ENCODE measurements around the gene DLL3. TPM values are rescaled to one million over a fixed set of nuclear protein-coding genes. Genes with fewer than 3 reads are reported as not detected.
"Not testable (repeated sequence)": the region's sequence is repeated elsewhere in the genome, so short reads cannot be mapped to it uniquely, and the experiment has no call there.

The DLL3 gene
- polyA plus RNA-seq, 1 donor = 0.90 TPM

GRCh38 chr19:39471756-39472536 is 26.8 kb upstream of the DLL3 start:
- WGBS (ENCODE audit: insufficient coverage, low lambda C conversion rate) = 100% methylated on average over 2 of the region's 8 CpGs
- H3K36me3 ChIP-seq (ENCODE audit: control insufficient read depth, insufficient read depth, low read length) = peaks cover 93% of the 10 kb centered on the region
- H3K4me3 ChIP-seq (ENCODE audit: low read length) = no peak overlapping the region
- DNase-seq = no peak
- no peaks in the 10 kb centered on the region for H3K4me1 ChIP-seq (ENCODE audit: control insufficient read depth, insufficient read depth, low read length)
- H3K9me3 ChIP-seq (ENCODE audit: control insufficient read depth, low read depth, low read length) = no peaks in the 10 kb centered on the region
- no peaks in the 10 kb centered on the region for H3K27me3 ChIP-seq (ENCODE audit: control insufficient read depth, insufficient read depth, low read length)
- H3K27ac ChIP-seq (ENCODE audit: low read length) = no peak overlapping the region

- Histone ChIP-seq H3K27ac (ENCODE audit: low read length) (no peak overlapping the region), H3K36me3 (ENCODE audit: control insufficient read depth, insufficient read depth, low read length) (peaks cover 83% of the 10 kb centered on the region), H3K27me3 (ENCODE audit: control insufficient read depth, insufficient read depth, low read length) (no peaks in the 10 kb centered on the region), H3K4me3 (ENCODE audit: low read length) (no peak overlapping the region), H3K9me3 (ENCODE audit: control insufficient read depth, low read depth, low read length) (no peaks in the 10 kb centered on the region), H3K4me1 (ENCODE audit: control insufficient read depth, insufficient read depth, low read length) (no peaks in the 10 kb centered on the region)
- no peak for DNase-seq
- no CpG with 5 or more reads among the region's 32 CpGs for WGBS (ENCODE audit: insufficient coverage, low lambda C conversion rate)
Observed at GRCh38 chr19:39472746-39473442, 25.9 kb upstream of the DLL3 start.

- no peak overlapping the region for H3K27ac ChIP-seq (ENCODE audit: low read length)
Observed at GRCh38 chr19:39473443-39473960, 25.2 kb upstream of the DLL3 start.

GRCh38 chr19:39474139-39474620 is 24.6 kb upstream of the DLL3 start:
- Histone ChIP-seq H3K27me3 (ENCODE audit: control insufficient read depth, insufficient read depth, low read length) (no peaks in the 10 kb centered on the region), H3K4me1 (ENCODE audit: control insufficient read depth, insufficient read depth, low read length) (peaks cover under 1% of the 10 kb centered on the region), H3K9me3 (ENCODE audit: control insufficient read depth, low read depth, low read length) (no peaks in the 10 kb centered on the region), H3K4me3 (ENCODE audit: low read length) (no peak overlapping the region), H3K36me3 (ENCODE audit: control insufficient read depth, insufficient read depth, low read length) (peaks cover 71% of the 10 kb centered on the region), H3K27ac (ENCODE audit: low read length) (no peak overlapping the region)
- peak in 1 of 2 donors; percentile 28 for DNase-seq
- WGBS (ENCODE audit: insufficient coverage, low lambda C conversion rate) = no CpG with 5 or more reads among the region's 9 CpGs

More at GRCh38 chr19:39473443-39473960, 25.2 kb upstream of the DLL3 start:
- no CpG with 5 or more reads among the region's 11 CpGs for WGBS (ENCODE audit: insufficient coverage, low lambda C conversion rate)
- H3K9me3 ChIP-seq (ENCODE audit: control insufficient read depth, low read depth, low read length) = no peaks in the 10 kb centered on the region
- H3K36me3 ChIP-seq (ENCODE audit: control insufficient read depth, insufficient read depth, low read length) = peaks cover 77% of the 10 kb centered on the region
- DNase-seq = no peak
- no peaks in the 10 kb centered on the region for H3K27me3 ChIP-seq (ENCODE audit: control insufficient read depth, insufficient read depth, low read length)
- H3K4me1 ChIP-seq (ENCODE audit: control insufficient read depth, insufficient read depth, low read length) = no peaks in the 10 kb centered on the region
- H3K4me3 ChIP-seq (ENCODE audit: low read length) = no peak overlapping the region

- no peak overlapping the region for H3K27ac ChIP-seq (ENCODE audit: low read length)
- H3K36me3 ChIP-seq (ENCODE audit: control insufficient read depth, insufficient read depth, low read length) = peaks cover 55% of the 10 kb centered on the region
- no peaks in the 10 kb centered on the region for H3K9me3 ChIP-seq (ENCODE audit: control insufficient read depth, low read depth, low read length)
- H3K4me1 ChIP-seq (ENCODE audit: control insufficient read depth, insufficient read depth, low read length) = peaks cover 2% of the 10 kb centered on the region
- WGBS (ENCODE audit: insufficient coverage, low lambda C conversion rate) = no CpG with 5 or more reads among the region's 2 CpGs
- no peak for DNase-seq
- no peaks in the 10 kb centered on the region for H3K27me3 ChIP-seq (ENCODE audit: control insufficient read depth, insufficient read depth, low read length)
- H3K4me3 ChIP-seq (ENCODE audit: low read length) = no peak overlapping the region
Observed at GRCh38 chr19:39475748-39476147, 23.0 kb upstream of the DLL3 start.

GRCh38 chr19:39479319-39479801 is 19.4 kb upstream of the DLL3 start:
- H3K4me3 ChIP-seq (ENCODE audit: low read length); H3K4me1 ChIP-seq (ENCODE audit: control insufficient read depth, insufficient read depth, low read length); H3K9me3 ChIP-seq (ENCODE audit: control insufficient read depth, low read depth, low read length); H3K27me3 ChIP-seq (ENCODE audit: control insufficient read depth, insufficient read depth, low read length): not testable (repeated sequence)
- Histone ChIP-seq H3K36me3 (ENCODE audit: control insufficient read depth, insufficient read depth, low read length) (peaks cover 26% of the 10 kb centered on the region), H3K27ac (ENCODE audit: low read length) (peak overlapping the region; percentile 72)
- no CpG with 5 or more reads among the region's 11 CpGs for WGBS (ENCODE audit: insufficient coverage, low lambda C conversion rate)
- peak in 1 of 2 donors; percentile 41 for DNase-seq

GRCh38 chr19:39479916-39480315 is 18.8 kb upstream of the DLL3 start:
- WGBS (ENCODE audit: insufficient coverage, low lambda C conversion rate) = 13% methylated on average over 3 of the region's 10 CpGs
- no peaks in the 10 kb centered on the region for H3K27me3 ChIP-seq (ENCODE audit: control insufficient read depth, insufficient read depth, low read length)
- peak in 1 of 2 donors; percentile 24 for DNase-seq
- peaks cover 9% of the 10 kb centered on the region for H3K4me1 ChIP-seq (ENCODE audit: control insufficient read depth, insufficient read depth, low read length)
- peak overlapping the region; percentile 98 for H3K4me3 ChIP-seq (ENCODE audit: low read length)
- peak overlapping the region; percentile 72 for H3K27ac ChIP-seq (ENCODE audit: low read length)
- peaks cover 23% of the 10 kb centered on the region for H3K36me3 ChIP-seq (ENCODE audit: control insufficient read depth, insufficient read depth, low read length)
- no peaks in the 10 kb centered on the region for H3K9me3 ChIP-seq (ENCODE audit: control insufficient read depth, low read depth, low read length)

- no peaks in the 10 kb centered on the region for H3K9me3 ChIP-seq (ENCODE audit: control insufficient read depth, low read depth, low read length)
- peak; percentile 96 to 98 for DNase-seq
- WGBS (ENCODE audit: insufficient coverage, low lambda C conversion rate) = no CpG with 5 or more reads among the region's 62 CpGs
- H3K36me3 ChIP-seq (ENCODE audit: control insufficient read depth, insufficient read depth, low read length) = peaks cover 24% of the 10 kb centered on the region
- peaks cover 9% of the 10 kb centered on the region for H3K4me1 ChIP-seq (ENCODE audit: control insufficient read depth, insufficient read depth, low read length)
- peak within 1 kb of the TSS; percentile 98 for H3K4me3 ChIP-seq (ENCODE audit: low read length)
- H3K27me3 ChIP-seq (ENCODE audit: control insufficient read depth, insufficient read depth, low read length) = no peaks in the 10 kb centered on the region
- peak within 1 kb of the TSS; percentile 72 for H3K27ac ChIP-seq (ENCODE audit: low read length)
Observed at GRCh38 chr19:39480337-39481228, 18.2 kb upstream of the DLL3 start, which contains the start of gene TIMM50. TSS of gene TIMM50 (plus strand) at chr19:39480838. CDS start at chr19:39480854, 16 bp downstream.

GRCh38 chr19:39481229-39481545 is 17.6 kb upstream of the DLL3 start:
- Histone ChIP-seq H3K9me3 (ENCODE audit: control insufficient read depth, low read depth, low read length) (no peaks in the 10 kb centered on the region), H3K27ac (ENCODE audit: low read length) (peak overlapping the region; percentile 72), H3K27me3 (ENCODE audit: control insufficient read depth, insufficient read depth, low read length) (no peaks in the 10 kb centered on the region), H3K36me3 (ENCODE audit: control insufficient read depth, insufficient read depth, low read length) (peaks cover 24% of the 10 kb centered on the region), H3K4me3 (ENCODE audit: low read length) (peak overlapping the region; percentile 98), H3K4me1 (ENCODE audit: control insufficient read depth, insufficient read depth, low read length) (peaks cover 9% of the 10 kb centered on the region)
- DNase-seq = no peak
- WGBS (ENCODE audit: insufficient coverage, low lambda C conversion rate) = no CpG with 5 or more reads among the region's 12 CpGs

Data from large intestine (tissue), 3 donors.